HG03354 (cell line): ENCODE measurements around the gene CDH4.

Experiments used
- ATAC-seq: cut with Tn5 transposase; IDR thresholded peaks from one replicate; pipeline ENCODE4 v1.9.1; 2021; ENCODE audit warnings: mild to moderate bottlenecking; ENCODE audit not compliant: unreplicated experiment, poor library complexity, severe bottlenecking

CDH4 gene

DNA sequence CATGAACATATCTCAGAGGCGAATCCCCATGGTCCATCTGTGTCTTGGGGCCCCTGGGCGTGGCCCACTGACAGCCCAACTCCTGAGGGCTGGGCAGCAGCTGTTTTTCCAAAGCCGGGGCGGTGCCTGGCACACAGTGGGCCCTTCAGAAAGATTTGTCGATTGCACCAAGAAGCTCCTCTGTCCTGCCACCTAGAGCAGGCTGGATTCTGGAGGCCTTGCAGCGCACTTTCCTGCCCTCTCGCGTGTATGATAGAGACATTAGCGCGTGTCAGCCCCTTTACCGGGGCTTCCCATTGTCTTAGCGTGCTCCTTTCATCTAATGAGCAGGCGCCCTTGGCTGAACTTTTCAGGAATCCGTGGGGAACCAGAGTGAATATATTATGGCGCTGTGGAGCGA is 45.4 kb downstream of the CDH4 start:
- no peak for ATAC-seq

DNA sequence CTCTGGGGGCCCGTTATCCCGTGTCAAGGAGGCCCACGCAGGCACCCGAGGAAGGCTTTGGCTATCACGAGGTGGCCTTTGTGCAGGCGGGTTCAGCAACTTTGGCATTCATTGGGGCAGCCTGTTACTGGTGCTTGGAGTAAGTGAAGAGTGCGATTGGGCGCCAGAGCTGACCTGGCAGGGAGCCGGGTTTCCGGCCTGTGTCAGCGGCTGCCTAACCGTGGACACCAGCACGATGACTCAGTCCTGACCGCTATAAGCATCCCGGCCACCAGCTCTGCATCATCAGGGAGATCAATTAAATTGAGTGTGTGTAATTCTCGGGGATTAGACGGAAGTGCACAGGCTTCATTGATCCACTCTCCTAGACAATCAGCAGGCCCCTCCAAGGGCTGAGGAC is 45.9 kb downstream of the CDH4 start:
- no peak for ATAC-seq

DNA sequence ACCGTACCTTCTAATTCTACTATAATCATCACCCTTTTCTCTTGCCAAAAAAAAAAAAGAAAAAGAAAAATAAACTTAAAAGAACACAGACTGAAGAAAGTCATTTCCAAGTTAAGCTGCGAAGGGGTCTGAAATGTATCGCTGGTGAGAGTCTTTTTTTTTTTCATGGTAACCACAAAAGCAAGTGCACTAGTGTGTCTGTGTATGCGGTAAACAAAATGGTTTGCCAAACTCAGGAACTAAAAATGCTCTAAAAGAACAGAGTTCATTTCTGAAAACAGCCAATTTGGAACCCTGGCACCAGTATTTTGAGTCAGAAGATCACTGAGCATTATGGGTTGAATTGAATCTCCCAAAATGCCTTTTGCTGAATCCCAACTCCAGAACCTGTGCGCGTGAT is 46.6 kb downstream of the CDH4 start:
- no peak for ATAC-seq

DNA sequence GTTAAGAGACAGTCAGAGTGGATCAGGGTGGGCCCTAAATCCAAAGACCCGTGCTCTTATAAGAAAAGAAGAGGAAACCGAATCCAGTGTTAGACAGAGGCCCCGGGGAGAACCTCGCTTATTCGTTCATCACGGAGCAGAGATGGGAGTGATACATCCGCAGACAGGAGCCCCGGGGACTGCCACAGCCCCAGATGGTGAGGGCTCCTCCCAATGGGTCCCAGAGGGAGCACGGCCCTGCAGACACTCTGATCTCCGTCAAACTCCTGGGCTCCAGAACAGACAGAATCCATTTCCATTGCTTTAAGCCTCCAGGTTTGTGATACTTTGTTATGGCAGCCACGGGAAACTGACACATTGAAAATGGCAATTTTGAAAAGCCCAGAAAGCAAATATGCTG is 47.0 kb downstream of the CDH4 start:
- no peak for ATAC-seq

DNA sequence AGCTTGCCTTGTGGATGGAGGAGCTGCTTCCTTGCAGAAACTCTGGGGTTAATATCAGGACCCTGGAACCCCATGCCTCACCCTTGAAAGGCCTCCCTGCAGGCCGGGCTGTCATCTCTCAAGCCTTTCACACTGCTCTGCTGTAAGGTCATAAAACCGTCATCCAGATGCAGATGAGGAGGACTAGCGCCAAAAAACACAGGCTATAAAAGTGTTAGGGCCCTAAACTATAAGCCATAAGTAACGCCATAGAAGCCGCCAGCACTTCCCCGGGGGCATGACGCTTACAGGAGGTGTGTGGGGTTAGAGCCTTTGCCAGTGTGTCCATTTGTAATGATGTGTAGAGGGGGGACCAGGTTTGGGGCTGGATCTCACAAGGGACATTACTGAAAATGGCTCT is 47.6 kb downstream of the CDH4 start:
- ATAC-seq, result no peak

DNA sequence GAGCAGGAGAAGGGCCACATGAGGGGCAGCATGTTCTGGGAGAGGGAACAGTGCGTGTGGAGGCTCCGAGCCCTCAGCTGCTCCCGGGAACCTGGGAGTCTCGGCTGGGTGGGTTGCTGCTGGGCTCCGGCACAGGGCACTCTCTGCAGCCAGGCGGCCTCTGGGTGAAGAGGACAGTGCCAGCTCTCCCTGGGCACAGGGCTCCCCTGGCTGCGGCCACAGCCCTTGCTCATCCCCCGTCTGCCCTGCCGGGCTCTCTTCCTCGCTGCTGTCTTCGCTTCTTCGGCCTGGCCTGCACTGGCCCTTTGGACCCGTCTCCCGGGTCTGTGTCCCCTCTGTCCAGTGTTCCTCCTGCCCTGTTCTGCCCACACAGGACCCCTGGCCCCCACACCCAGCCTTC is 48.2 kb downstream of the CDH4 start:
- ATAC-seq, result no peak

DNA sequence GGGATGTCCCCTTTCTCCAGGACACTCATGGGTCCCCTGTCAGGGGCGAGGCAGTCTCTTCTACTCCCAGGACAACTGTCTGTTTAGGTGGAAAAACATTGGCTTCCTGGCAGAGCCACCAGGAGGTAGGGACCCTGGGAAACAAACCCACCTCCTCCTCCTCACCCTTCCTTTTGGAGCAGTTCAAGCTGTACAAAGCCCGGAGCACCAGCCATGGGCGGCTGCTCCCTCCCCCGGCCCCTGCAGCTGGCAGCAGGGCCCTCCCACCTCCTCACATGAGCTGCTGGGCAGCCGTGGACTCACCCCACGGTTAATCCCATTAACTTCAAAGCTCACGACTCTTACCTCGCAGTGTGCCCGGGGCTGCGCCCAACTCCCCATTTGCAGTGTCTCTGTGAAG is 48.6 kb downstream of the CDH4 start:
- no peak for ATAC-seq

DNA sequence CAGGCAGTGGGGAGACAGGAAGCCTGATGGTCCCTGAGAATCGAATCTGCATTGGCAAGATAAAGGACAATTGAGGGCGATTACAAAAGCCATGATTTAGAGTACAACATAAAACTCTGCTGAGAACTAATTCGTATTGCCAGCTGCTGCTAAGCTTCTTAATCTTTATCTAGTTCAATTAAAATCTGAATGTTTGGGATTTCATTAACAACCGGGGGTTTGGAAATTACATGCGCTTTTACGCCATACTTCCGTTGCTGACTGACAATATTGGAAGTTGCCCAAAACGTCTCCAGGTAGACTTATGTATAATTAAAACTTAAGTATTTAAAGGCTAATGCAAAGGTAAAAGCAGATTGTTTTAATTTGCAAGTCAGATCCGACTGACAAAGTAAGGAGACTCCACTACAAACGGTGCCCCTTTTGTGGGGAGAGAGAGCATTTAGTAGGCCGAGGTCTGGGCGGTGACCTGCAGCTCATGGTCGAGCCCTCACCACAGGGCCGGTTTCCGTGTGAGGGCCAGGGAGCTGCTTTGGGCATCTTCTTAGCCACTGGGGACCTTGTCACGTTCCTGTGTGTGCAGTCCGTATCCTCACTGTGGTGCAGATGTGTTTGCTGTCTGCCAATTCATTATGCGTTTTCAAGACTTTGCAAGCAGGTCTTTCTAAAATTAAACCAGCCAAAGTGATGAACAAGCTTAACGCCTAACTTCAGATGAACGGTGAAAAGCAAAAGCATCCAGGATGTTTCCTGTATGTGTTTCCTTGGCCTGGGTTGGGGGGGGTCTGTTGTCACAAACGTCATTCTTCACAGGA is 49.9 kb downstream of the CDH4 start:
- ATAC-seq, result no peak

DNA sequence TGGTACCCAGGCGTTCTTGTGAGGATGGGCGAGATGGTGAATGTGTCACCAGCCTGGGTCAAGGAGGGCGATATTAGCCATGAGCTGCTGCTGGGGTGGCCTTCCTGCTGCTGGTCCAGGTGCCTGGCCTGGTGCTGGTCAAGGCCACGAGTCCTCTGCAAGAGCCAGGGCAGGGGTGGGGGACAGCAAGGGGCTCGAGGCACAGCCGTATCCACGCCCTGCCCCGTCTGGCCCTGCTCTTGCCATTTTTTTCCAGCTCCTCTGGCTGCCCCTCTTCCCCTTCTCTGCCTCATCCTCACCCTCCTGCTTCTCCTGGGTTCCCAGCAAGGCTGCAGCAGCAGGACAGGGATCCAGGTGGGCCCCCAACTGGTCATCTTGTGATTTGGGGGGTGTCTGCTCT is 51.2 kb downstream of the CDH4 start:
- ATAC-seq, result no peak

DNA sequence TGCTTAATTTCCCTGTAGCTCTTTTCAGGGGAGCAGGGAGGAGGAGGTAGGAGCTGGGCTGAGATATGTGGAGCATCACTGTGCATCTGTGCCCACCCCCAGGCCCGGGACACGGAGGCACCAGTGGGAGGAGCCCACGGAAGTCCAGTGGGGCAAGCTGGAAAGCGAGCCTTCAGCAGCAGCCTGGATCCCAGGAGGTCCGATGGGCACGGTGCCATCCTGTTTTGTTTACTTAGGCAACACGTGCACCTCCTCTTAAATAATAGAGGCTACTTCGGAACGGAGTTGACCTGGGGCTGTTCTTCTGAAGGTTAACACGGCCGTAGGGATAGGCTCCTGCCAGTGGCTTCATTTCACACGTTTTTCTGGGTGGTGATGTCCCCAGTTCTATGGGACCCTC is 51.6 kb downstream of the CDH4 start:
- no peak for ATAC-seq

DNA sequence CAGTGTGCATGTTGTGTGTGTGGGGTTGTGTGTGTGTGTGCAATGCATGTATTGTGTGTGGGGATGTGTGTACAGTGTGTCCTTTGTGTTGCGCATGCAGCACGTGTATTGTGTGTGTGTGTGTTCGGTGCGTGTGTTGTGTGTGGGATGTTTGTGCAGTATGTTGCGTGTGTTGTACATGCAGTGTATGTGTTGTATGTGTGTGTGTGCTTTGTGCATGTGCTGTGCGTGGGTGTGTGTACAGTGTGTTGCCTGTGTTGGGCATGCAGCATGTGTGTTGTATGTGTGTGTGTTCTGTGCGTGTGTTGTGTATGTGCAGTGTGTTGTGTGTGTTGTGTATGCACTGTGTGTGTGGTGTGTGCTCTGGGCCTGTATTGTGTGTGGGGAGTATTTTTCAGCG is 52.7 kb downstream of the CDH4 start:
- ATAC-seq, result no peak

DNA sequence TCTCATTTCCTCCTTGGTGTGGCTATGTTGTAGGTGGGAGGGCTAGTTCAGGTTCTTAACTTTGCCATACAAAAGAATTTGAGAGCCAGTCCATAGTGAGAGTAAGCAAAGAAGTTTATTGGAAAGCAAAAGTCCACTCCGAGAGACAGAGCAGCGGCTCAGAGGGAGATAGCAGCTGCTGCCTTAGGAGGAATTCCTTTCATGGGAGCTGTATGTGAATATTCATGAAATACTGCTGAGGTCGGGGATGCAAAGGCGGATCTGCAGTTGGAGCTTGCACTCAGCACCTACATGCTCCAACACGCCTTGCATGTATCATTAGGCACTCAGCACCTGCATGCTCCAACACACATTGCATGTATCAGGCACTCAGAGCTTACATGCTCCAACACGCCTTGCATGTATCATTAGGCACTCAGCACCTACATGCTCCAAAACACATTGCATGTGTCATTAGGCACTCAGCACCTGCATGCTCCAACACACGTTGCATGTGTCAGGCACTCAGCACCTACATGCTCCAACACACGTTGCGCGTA is 54.9 kb downstream of the CDH4 start:
- no peak for ATAC-seq

DNA sequence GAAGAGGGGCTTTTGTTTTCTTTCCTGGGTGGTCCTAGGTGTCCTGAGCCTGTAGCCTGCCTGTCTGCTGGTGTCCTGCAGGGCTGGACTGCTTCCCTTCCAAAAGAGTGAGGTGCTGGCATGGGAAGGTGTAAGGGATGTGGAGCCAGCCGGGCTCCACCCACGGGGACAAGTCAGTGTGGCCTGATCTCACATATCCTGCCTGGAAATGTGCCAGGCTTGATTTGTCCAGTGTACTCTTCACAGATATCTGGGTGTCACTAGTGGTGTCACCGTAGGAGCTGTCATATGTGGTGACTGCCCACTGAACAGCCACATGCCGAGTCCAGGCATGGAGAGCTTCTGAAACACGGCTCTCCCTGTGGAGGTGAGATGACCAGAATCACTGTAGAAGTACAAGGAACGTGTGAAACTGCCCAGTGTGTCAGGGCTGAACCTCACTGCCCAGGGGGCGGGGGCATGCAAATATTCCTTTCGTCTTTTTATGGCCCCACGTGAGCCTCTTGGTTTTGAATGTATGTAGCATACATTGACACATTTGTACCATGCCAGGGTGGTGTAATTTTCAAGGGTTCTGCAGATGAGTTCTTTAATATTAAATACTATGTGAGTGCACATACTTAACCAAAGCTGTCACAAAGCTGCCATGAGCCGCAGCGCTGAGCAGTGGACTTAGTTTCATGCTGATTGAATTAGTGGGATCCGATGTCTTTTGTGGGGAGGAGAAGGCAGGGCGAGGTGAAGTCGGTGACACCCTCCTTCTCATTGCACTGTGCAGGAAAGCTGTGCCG is 55.8 kb downstream of the CDH4 start:
- no peak for ATAC-seq

DNA sequence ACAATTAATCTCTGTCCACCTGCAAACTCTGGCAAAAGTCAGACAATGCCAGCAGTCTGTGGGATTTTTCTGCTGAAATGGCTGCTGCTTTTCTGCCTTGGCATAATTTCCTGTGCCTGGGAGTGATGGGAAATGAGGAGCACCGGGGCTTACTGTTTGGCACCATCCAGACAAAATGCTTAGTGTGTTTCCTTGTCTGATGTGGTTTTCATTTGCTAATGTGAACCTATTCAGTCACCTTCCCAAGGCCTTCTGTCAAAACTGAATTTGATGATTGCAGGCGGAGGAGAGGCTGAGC is 56.4 kb downstream of the CDH4 start:
- ATAC-seq, result no peak

DNA sequence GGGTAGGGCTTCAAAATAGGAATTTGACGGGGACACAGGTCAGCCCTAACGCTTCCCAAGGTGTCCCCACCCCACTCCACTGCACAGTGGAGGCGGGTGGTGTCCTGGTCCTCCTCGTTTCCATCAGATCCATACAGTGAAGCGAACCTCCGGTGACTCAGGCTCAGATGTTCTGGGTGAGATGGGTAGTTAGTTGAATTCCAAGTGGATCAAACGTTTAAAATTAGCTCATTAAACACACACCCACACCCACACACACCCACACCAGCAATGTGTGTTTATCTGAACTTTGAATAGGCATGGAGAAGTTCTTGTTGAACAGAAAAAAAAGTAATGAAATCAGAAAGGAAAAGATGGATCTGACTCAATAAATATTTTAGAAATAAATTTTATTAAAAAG is 58.9 kb downstream of the CDH4 start:
- no peak for ATAC-seq

DNA sequence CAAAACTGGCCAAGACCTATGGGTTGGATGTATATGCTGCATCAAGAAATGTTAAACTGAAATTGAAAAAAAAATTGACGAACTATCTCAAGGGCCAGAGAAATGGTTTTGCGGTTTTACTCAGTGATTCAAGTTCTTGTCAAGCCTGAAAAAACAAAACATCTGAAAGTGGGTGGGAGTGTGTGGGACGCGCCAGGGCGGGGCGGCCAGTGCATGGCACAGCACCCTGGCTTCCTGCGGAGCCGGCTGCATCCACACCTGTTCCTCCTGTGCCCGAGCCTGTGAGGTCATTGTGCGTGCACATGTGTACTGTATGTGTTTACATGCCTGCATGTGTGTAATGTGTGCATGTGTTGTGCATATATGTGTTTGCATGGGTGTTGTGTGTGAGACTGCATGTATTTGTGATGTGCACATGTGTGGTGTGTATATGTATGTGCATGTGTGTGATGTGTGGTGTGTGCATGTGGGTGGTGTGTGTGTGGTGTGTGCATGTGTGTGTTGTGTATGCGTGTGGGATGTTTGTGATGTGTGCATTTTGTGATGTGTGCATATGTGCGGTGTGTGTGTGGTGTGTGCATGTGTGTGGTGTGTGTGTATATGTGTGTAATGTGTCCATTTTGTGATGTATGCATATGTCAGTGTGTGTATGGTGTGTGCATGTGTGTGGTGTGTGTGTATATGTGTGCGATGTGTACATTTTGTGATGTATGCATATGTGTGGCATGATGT is 59.8 kb downstream of the CDH4 start:
- ATAC-seq, result no peak

DNA sequence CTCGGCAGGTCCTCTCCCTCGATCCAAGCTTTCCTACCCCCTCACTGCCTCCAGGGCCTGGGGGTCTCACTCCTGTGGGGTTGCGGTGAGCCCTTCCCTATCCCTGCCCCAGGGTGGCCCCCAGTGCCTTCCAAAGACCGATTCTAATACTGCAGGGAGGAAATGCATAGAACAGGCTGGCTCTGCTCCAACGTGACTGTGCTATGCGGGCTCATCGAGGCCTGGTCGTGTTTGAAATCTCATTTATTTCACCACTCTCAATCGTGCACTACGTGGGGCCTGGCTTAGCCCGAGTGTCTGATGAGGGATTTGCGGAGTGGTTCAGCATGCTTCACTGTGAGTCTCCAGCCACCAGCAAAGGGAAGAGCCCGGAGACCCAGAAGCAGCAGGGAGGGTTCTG is 60.9 kb downstream of the CDH4 start:
- ATAC-seq, result no peak

DNA sequence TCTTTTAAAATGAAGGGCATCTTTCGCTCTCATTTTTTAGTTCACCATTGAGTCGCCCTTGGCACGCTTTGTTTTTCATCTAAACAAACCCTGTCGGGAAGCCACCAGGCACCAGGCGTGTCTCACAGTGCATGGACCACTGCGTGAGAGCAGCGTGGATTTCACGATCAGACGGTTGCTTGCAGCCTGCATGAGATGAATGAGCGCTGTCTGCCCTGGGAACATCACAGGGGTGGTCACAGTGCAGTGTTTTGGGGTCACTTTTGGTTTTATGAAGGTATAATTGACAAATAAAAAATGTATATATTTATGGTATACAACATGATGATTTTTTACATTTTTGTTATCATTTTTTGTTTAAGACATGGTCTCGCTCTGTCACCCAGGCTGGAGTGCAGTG is 61.3 kb downstream of the CDH4 start:
- ATAC-seq, result no peak

DNA sequence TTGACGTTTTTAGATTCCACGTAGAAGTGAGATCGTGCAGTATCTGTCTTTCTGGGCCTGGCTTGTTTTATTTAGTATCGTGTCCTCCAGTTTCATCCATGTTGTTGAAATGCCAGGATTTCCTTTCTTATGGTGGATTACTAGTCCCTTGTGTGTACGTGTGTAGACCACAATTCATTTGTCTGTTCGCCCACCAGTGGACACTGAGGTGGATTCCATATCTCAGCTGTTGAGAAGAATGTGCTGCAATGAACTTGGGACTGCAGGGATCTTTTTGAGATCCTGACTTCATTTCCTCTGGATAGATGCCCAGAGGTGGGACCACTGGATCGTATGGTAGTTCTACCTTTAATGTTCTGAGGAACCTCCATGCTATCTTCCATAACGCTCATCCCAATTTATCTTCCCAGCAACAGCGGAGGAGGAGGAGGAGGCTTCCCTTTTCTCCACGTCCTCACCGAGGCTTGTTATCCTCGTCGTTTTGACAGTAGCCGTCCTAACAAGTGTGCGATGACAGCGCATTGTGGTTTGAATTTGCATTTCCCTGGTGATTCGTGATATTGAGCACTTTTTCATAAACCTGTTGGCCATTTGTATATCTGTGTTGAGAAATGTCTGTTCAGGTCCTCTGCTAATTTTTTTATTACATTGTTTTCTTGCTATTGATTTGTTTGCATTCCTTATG is 62.4 kb downstream of the CDH4 start:
- no peak for ATAC-seq

DNA sequence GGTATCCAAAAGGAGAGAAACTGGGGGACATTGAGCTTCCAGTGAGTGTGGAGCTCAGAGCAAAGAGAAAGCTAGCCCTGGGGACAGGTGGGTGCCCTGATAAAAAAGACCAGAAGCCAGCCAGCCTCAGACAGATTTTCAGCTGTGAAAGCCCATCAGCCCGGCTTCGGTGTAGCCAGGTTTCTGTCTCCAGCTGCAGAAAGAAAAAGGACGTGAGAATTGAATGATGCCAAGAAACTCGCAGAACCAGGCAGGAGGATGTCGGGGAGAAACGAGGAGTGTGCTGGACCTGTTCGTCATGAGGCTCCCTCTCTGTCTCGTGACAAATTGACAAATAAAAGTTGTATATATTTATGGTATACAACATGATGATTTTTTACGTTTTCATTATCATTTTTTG is 63.3 kb downstream of the CDH4 start:
- ATAC-seq, result no peak
